DOHH2 (cell line): ENCODE results near the gene HES4.

Experiments
- H3F3A ChIP-seq: fragments of 200-600 bp; sonication (generic), shearing (Covaris generic); 2 replicates; pipeline ENCODE4 v1.6.0; 2016; ENCODE audit warnings: antibody characterized with exemption, mild to moderate bottlenecking; ENCODE audit not compliant: control insufficient read depth, insufficient read depth
- H3K27ac ChIP-seq: fragments of 200-600 bp; sonication (generic); 2 replicates; pipeline ENCODE4 v1.5.1; 2014; ENCODE audit warnings: low read depth, mild to moderate bottlenecking, low read length, moderate library complexity
- H3K27me3 ChIP-seq: fragments of 200-600 bp; sonication (generic); 2 replicates; pipeline ENCODE4 v1.6.1; 2014; ENCODE audit warnings: mild to moderate bottlenecking, low read length, mixed read lengths; ENCODE audit not compliant: control insufficient read depth
- H3K36me3 ChIP-seq: fragments of 200-600 bp; sonication (generic); 2 replicates; pipeline ENCODE4 v1.6.1; 2014; ENCODE audit warnings: mild to moderate bottlenecking, low read length, moderate library complexity, mixed read lengths; ENCODE audit not compliant: control insufficient read depth
- H3K4me1 ChIP-seq: fragments of 200-600 bp; sonication (generic); 2 replicates; pipeline ENCODE4 v1.6.1; 2014; ENCODE audit warnings: mild to moderate bottlenecking, low read length, mixed read lengths; ENCODE audit not compliant: control insufficient read depth
- H3K4me2 ChIP-seq: fragments of 200-600 bp; sonication (generic); 2 replicates; pipeline ENCODE4 v1.6.0; 2014; ENCODE audit warnings: mild to moderate bottlenecking, low read length, moderate library complexity
- H3K4me3 ChIP-seq: fragments of 200-600 bp; sonication (generic); 2 replicates; pipeline ENCODE4 v1.5.1; 2014; ENCODE audit warnings: mild to moderate bottlenecking, low read length, mixed read lengths
- H3K79me2 ChIP-seq: fragments of 200-600 bp; sonication (generic); 2 replicates; pipeline ENCODE4 v1.6.1; 2014; ENCODE audit warnings: mild to moderate bottlenecking, low read length, mixed read lengths; ENCODE audit not compliant: control insufficient read depth
- H3K9me2 ChIP-seq: fragments of 200-600 bp; sonication (generic); replicated peaks from 2 replicates; pipeline ENCODE4 v1.6.1; 2014; ENCODE audit warnings: mild to moderate bottlenecking, low read length, mixed read lengths; ENCODE audit not compliant: control insufficient read depth
- H3K9me3 ChIP-seq: fragments of 200-600 bp; sonication (generic); 2 replicates; pipeline ENCODE4 v1.6.1; 2014; ENCODE audit warnings: antibody characterized with exemption, low read length, mixed read lengths; ENCODE audit not compliant: control insufficient read depth, insufficient read depth
- H4K20me1 ChIP-seq: fragments of 200-600 bp; sonication (generic); 2 replicates; pipeline ENCODE4 v1.6.0; 2014; ENCODE audit warnings: low read depth, mild to moderate bottlenecking, antibody characterized with exemption, low read length, moderate library complexity; ENCODE audit not compliant: control insufficient read depth, insufficient read depth
- EZH2phosphoT487 ChIP-seq: fragments of 200-600 bp; sonication (generic); IDR thresholded peaks from 2 replicates; pipeline ENCODE4 v1.6.1; 2017; ENCODE audit warnings: borderline replicate concordance, mild to moderate bottlenecking, antibody characterized with exemption, low read length, moderate library complexity, mixed read lengths
- TF ChIP-seq, protein P1 (sequence below): fragments of 200-600 bp; sonication (generic); IDR thresholded peaks from one replicate; pipeline ENCODE4 v1.5.1; 2014; ENCODE audit warnings: antibody characterized with exemption, mild to moderate bottlenecking, low read depth, low read length; ENCODE audit not compliant: poor library complexity, severe bottlenecking

HES4 gene

DNA sequence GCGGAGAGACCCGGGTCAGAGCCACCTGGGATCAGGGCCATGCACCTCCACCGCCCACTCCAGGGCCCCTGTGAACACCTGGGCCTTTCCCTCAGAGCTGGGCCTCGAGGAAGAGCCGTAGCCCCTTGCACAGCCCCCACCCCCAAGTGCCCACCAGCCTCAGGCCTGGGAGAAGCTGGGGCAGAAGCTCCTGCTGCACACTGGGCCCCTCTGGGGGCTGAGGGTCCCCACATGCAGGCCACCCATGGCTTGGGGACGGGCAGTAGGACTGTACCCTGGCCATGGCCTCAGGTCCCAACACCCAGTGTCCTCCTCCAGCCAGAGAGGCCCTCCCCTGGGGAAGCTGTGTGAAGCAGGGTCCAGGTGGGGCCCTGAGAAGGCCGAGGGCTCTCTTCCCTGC, 47.3 kb downstream of the HES4 start:
- Histone ChIP-seq H3K4me1 (peaks cover 4% of the 10 kb centered on the region; the same call in 1 of the 2 replicates), H3K27ac (no peak overlapping the region), H3K4me3 (no peak overlapping the region), H3K9me2 (no peaks in the 10 kb centered on the region), H3F3A (no peaks in the 10 kb centered on the region), H3K9me3 (no peaks in the 10 kb centered on the region), H3K36me3 (peaks cover 95% of the 10 kb centered on the region), H3K4me2 (no peak overlapping the region), H3K27me3 (no peaks in the 10 kb centered on the region), H4K20me1 (0 out of 2 replicates have a peak, but pooled peaks cover 6% of the 10 kb centered on the region), H3K79me2 (peaks cover 12% of the 10 kb centered on the region)
- no peak for TF ChIP-seq EZH2phosphoT487
- TF ChIP-seq, protein P1, sequence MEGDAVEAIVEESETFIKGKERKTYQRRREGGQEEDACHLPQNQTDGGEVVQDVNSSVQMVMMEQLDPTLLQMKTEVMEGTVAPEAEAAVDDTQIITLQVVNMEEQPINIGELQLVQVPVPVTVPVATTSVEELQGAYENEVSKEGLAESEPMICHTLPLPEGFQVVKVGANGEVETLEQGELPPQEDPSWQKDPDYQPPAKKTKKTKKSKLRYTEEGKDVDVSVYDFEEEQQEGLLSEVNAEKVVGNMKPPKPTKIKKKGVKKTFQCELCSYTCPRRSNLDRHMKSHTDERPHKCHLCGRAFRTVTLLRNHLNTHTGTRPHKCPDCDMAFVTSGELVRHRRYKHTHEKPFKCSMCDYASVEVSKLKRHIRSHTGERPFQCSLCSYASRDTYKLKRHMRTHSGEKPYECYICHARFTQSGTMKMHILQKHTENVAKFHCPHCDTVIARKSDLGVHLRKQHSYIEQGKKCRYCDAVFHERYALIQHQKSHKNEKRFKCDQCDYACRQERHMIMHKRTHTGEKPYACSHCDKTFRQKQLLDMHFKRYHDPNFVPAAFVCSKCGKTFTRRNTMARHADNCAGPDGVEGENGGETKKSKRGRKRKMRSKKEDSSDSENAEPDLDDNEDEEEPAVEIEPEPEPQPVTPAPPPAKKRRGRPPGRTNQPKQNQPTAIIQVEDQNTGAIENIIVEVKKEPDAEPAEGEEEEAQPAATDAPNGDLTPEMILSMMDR, result no peak

DNA sequence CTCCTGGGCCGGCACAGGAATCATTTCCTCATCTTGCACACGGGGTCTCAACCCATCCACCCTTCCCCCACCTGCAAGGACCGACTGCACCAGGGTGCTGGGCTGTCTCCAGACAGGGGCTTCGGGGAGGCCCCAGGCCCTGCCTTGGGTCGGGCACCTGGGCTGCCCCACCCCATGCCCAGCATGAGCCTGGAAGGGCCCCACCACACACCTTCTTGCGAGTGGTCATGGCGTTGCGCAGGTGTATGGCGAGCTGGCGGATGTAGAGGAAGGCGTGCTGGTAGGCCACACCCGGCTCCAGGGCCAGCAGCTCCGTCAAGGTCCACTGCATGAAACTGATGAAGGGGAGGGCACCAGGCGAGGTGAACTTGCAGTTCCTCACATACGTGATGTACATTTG, 47.7 kb downstream of the HES4 start:
- Histone ChIP-seq H4K20me1 (0 out of 2 replicates have a peak, but pooled peaks cover 6% of the 10 kb centered on the region), H3K79me2 (peaks cover 8% of the 10 kb centered on the region), H3K27me3 (no peaks in the 10 kb centered on the region), H3K4me3 (no peak overlapping the region), H3K27ac (no peak overlapping the region), H3K9me3 (no peaks in the 10 kb centered on the region), H3K9me2 (no peaks in the 10 kb centered on the region), H3K4me2 (no peak overlapping the region), H3F3A (no peaks in the 10 kb centered on the region), H3K4me1 (no peaks in the 10 kb centered on the region), H3K36me3 (peaks cover 97% of the 10 kb centered on the region)
- TF ChIP-seq EZH2phosphoT487, result no peak
- TF ChIP-seq, protein P1, result no peak

DNA sequence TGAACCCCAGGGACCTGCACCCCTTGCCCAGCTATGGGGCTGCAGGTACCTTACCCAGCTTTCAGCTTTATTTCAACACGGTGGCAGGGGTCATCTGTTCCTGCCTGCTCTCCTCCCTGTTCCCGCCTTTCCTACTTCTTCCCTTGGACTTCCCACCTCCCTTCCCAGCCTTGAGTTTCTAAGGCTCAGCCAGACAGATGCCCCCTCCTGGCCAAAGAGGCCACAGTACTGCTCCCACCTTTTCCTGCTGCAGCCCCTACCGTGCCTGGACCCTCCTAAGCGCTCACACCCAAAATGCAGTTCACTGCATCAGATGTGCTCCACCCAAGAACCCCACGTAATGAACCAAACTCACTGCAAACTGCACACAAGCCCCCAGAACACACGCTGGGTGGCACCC, 48.5 kb downstream of the HES4 start:
- Histone ChIP-seq H3K27me3 (no peaks in the 10 kb centered on the region), H3F3A (no peaks in the 10 kb centered on the region), H3K4me1 (no peaks in the 10 kb centered on the region), H3K27ac (no peak overlapping the region), H3K9me2 (no peaks in the 10 kb centered on the region), H3K36me3 (peaks cover 93% of the 10 kb centered on the region), H3K79me2 (no peaks in the 10 kb centered on the region), H3K4me3 (no peak overlapping the region), H3K9me3 (no peaks in the 10 kb centered on the region), H4K20me1 (0 out of 2 replicates have a peak, but pooled peaks cover 6% of the 10 kb centered on the region), H3K4me2 (no peak overlapping the region)
- TF ChIP-seq, protein P1, result peak; percentile 17
- TF ChIP-seq EZH2phosphoT487, result no peak
